Progenitor cell of endocrine pancreas (in vitro differentiated cells): Measurements from ENCODE around the gene TEX29. TPM values are rescaled to one million over a fixed set of nuclear protein-coding genes. Genes with fewer than 3 reads are reported as not detected.

Source experiments
- DNase-seq: peaks from one replicate; pipeline ENCODE4 v3.0.0; 2021; ENCODE audit warnings: low spot score; ENCODE audit not compliant: unreplicated experiment
- H3K27ac Mint-ChIP-seq: 2 replicates; pipeline ENCODE4 v1.8.0; 2021; ENCODE audit warnings: mild to moderate bottlenecking, moderate library complexity, mixed read lengths
- H3K27me3 Mint-ChIP-seq: 2 replicates; pipeline ENCODE4 v1.8.0; 2021; ENCODE audit warnings: mixed read lengths
- H3K36me3 Mint-ChIP-seq: 2 replicates; pipeline ENCODE4 v1.8.0; 2022; ENCODE audit warnings: mixed read lengths; ENCODE audit not compliant: insufficient read depth
- H3K4me1 Mint-ChIP-seq: 2 replicates; pipeline ENCODE4 v1.8.0; 2021; ENCODE audit warnings: low read depth, mixed read lengths
- H3K4me3 Mint-ChIP-seq: 2 replicates; pipeline ENCODE4 v1.8.0; 2021; ENCODE audit warnings: low read depth, mild to moderate bottlenecking, moderate library complexity, mixed read lengths
- H3K9me3 Mint-ChIP-seq: 2 replicates; pipeline ENCODE4 v1.8.0; 2021; ENCODE audit warnings: low read depth, mixed read lengths
- total RNA-seq: library from RNA; stranded (reverse); gene quantifications from 2 replicates; pipeline ENCODE4 v1.2.1, GENCODE V29; 2021
- TF ChIP-seq, protein P1 (sequence below): fragments of 200-600 bp; sonication (generic); IDR thresholded peaks from one replicate; pipeline ENCODE4 v1.5.0; 2021; ENCODE audit warnings: antibody characterized with exemption, mild to moderate bottlenecking; ENCODE audit not compliant: unreplicated experiment

TEX29 gene
- total RNA-seq, 1 donor from 2014 or later, result 0.43 TPM

DNA sequence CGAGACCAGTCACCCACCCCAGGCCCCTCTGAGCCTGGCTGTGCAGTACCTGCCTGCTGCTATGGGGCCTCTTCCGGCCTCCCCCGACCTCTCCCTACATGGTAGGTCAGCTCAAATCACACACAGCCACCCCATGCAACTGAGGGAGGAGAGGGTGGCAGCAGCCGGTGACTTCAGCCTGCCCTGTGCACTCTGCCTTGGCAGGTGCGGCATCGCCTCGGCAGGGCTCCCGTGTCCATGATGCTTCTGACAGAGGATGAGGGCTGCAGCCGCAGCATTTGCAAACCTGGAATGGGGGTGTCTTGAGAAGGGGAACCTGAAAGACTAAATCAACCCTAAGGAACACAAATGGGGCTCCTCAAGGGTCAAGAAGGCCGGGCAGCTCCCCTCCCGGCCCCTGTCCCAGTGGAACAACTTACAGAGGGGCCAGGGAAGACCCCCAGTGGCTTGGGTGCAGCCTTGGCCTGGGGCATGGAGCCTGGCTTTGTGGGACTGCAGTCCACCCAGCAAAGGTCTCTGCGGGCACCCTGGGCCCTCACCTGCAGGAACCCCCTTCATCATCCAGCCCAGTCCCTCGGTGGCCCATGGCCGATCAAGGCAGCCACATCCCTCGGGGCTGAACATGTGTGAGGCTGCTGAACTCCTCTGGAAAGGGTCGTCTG lies 6.7 kb downstream of the TEX29 start:
- no peaks in the 10 kb centered on the region for H3K27me3 Mint-ChIP-seq
- H3K36me3 Mint-ChIP-seq, result no peaks in the 10 kb centered on the region
- TF ChIP-seq, protein P1, sequence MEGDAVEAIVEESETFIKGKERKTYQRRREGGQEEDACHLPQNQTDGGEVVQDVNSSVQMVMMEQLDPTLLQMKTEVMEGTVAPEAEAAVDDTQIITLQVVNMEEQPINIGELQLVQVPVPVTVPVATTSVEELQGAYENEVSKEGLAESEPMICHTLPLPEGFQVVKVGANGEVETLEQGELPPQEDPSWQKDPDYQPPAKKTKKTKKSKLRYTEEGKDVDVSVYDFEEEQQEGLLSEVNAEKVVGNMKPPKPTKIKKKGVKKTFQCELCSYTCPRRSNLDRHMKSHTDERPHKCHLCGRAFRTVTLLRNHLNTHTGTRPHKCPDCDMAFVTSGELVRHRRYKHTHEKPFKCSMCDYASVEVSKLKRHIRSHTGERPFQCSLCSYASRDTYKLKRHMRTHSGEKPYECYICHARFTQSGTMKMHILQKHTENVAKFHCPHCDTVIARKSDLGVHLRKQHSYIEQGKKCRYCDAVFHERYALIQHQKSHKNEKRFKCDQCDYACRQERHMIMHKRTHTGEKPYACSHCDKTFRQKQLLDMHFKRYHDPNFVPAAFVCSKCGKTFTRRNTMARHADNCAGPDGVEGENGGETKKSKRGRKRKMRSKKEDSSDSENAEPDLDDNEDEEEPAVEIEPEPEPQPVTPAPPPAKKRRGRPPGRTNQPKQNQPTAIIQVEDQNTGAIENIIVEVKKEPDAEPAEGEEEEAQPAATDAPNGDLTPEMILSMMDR, result no peak
- no peak for DNase-seq
- no peaks in the 10 kb centered on the region for H3K9me3 Mint-ChIP-seq
- H3K4me1 Mint-ChIP-seq, result no peaks in the 10 kb centered on the region
- H3K27ac Mint-ChIP-seq, result no peak overlapping the region
- no peak overlapping the region for H3K4me3 Mint-ChIP-seq

DNA sequence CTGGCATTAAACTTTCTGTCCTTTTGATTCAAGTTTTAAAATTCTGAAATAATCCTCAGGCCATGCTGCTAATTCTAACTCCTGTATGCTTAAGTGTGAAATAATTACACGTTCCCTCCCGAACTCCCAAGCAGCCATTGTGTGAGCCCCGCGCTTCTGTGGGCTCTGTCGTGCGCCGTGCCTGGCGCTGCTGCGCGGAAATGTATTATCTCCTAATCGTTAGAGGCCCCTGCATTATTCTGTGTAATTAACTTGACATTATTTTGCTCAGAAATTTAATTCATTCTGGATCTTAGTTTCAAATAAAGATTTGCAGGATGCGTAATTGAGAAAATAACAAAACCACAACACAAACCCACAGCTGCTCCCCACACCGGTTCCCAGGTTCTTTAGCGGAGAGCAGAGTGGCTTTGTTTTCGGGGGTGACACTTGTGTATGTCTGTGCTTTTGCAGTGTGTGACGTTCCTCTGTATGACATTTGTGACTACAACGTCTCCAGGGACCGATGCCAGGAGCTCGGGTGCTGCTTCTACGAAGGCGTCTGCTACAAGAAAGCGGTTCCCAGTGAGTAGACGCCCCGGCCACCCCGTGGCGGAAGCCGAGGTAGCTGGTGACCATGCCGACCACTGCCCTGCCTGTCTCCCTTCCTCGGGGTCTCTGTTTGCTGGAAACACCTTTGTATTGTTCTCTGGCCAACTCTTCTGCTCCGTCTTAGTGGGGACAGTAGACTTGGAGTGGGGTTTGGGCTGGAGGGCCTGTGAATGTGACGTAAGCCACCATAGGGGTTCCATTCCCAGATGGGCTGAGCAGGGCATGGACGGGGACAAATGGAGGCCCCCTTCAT lies 7.5 kb downstream of the TEX29 start:
- Mint-ChIP-seq H3K36me3 (no peaks in the 10 kb centered on the region), H3K4me1 (no peaks in the 10 kb centered on the region), H3K27me3 (no peaks in the 10 kb centered on the region), H3K4me3 (no peak overlapping the region), H3K27ac (no peak overlapping the region), H3K9me3 (no peaks in the 10 kb centered on the region)
- TF ChIP-seq, protein P1, result no peak
- no peak for DNase-seq

DNA sequence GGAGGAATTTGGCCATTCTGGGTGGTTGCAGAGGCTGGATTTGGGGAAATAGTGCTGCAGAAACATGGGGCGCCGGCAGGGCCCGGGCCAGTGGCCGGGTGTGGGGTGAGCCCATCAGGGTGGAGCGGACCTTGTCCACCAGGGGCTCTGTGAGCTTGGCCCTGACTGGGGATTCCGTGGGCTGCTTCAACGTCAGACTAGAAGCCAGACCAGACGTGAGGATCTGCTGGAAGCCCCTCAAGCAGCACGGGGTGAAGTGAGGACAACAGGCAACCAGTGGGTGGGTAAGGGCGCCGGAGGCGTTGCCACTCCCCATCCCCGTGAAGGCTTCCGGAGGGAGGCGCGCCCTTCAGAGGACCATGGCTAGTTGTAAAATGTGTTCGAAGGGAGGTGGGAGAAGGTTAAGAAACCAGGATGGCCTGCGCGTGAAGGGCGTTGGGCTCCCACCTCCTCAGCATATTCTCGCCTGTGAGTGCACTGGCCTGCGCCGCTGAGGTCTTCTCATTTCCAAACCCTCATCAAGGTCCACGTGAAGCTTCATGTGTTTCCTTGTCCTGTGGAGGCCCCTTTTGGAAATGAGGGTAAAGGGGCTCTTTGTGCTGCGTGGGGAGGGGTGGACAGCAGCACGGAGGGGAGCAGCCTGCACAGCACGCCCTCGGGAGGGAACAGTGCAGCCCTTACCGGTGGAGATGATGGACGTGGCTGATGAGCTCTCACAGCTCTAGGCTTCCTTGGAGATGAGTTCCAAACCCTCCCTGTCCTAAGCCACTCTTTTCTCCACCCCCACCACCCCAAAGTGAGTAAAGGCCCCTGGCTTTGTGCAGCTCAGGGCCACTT lies 8.3 kb downstream of the TEX29 start:
- H3K9me3 Mint-ChIP-seq, result no peaks in the 10 kb centered on the region
- no peaks in the 10 kb centered on the region for H3K36me3 Mint-ChIP-seq
- TF ChIP-seq, protein P1, result no peak
- no peaks in the 10 kb centered on the region for H3K4me1 Mint-ChIP-seq
- no peak for DNase-seq
- H3K4me3 Mint-ChIP-seq, result no peak overlapping the region
- no peaks in the 10 kb centered on the region for H3K27me3 Mint-ChIP-seq
- no peak overlapping the region for H3K27ac Mint-ChIP-seq

DNA sequence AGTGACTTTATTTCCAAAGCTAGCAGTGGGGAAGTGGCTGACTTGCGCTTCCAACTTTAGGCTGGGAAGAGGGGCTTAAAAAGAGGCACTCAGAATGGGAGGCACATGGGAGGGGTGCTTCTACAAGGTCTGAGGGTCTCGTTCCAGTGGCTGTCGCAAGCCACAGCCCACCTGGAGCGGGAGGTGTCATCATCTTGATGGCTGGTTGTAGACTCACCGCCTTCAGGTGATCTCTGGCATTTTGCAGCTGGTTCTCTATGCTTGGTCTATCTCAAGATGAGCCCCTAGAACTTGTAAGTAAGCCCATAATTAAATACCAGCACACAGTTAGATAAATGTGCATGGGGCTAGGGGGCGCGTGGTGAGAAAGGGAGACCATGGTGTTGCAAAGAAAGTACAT lies 9.2 kb downstream of the TEX29 start:
- H3K27me3 Mint-ChIP-seq, result no peaks in the 10 kb centered on the region
- H3K4me3 Mint-ChIP-seq, result no peak overlapping the region
- TF ChIP-seq, protein P1, result no peak
- H3K27ac Mint-ChIP-seq, result no peak overlapping the region
- DNase-seq, result no peak
- no peaks in the 10 kb centered on the region for H3K4me1 Mint-ChIP-seq
- peaks cover 4% of the 10 kb centered on the region for H3K9me3 Mint-ChIP-seq
- peaks cover 2% of the 10 kb centered on the region for H3K36me3 Mint-ChIP-seq

DNA sequence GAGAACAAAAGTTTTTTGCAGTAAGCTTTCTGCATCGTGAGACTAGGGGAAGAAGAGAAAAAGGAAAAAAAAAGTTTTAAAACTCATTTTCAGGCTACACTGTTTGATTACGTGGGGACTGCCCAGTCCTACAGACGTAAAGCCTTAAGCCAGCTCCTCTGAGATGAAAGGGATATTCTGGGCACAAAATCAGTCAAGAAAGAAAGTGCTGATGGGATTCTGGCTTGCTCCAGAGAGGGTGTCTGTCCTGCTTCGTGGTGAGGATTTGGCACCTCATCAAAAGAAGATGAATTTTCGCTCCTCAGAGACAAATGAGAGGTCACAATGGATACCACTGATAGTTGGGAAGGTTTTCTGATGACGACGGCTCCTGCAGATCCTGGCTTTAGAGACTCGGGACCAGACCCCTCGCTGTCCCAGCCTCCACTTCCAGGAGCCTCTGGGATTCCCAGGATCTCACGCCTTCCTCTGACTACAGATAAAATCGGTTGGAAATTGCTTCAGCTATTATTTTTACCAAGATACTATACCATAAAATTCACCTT lies 9.7 kb downstream of the TEX29 start:
- Mint-ChIP-seq H3K9me3 (peaks cover 4% of the 10 kb centered on the region), H3K4me3 (no peak overlapping the region), H3K27me3 (no peaks in the 10 kb centered on the region), H3K27ac (no peak overlapping the region), H3K36me3 (peaks cover 2% of the 10 kb centered on the region), H3K4me1 (no peaks in the 10 kb centered on the region)
- TF ChIP-seq, protein P1, result no peak
- DNase-seq, result no peak
